Keratinocyte (primary cell): Measurements from ENCODE around the gene MIPOL1. TPM values are rescaled to one million over a fixed set of nuclear protein-coding genes. Genes with fewer than 3 reads are reported as not detected.

Experiments used
- DNase-seq: peaks from one replicate; pipeline ENCODE4 v3.0.0-alpha.2; 2011; ENCODE audit warnings: low read depth, missing footprints, low spot score
- FAIRE-seq: peaks from 2 replicates; lab custom pipeline; 2011; peaks lifted over from hg19 to GRCh38; lab: Jason Lieb, UNC
- H2AFZ ChIP-seq: 2 replicates; pipeline ENCODE4 v1.6.0; 2012; ENCODE audit warnings: low read length, control low read depth, inconsistent platforms; ENCODE audit not compliant: control insufficient read depth
- H3K27ac ChIP-seq: 2 replicates; pipeline ENCODE4 v1.5.1; 2011; ENCODE audit warnings: low read length; ENCODE audit not compliant: control insufficient read depth, insufficient read depth
- H3K27me3 ChIP-seq: 3 replicates; pipeline ENCODE4 v1.6.0; 2011; ENCODE audit warnings: low read length; ENCODE audit not compliant: control insufficient read depth, insufficient read depth; ENCODE audit errors: extremely low read depth
- H3K36me3 ChIP-seq, 2 experiments: 2 replicates in 1 of 2; 3 replicates in 1 of 2; pipeline ENCODE4 v1.5.1; 2011; ENCODE audit warnings: low read length in 2 of 2, mild to moderate bottlenecking in 1 of 2; ENCODE audit not compliant: control insufficient read depth in 2 of 2, insufficient read depth in 2 of 2; ENCODE audit errors: extremely low read depth in 1 of 2
- H3K4me1 ChIP-seq: 3 replicates; pipeline ENCODE4 v1.5.1; 2011; ENCODE audit warnings: low read length; ENCODE audit not compliant: control insufficient read depth, insufficient read depth; ENCODE audit errors: extremely low read depth
- H3K4me2 ChIP-seq: 3 replicates; pipeline ENCODE4 v1.6.0; 2011; ENCODE audit warnings: low read depth, low read length; ENCODE audit not compliant: control insufficient read depth, insufficient read depth; ENCODE audit errors: extremely low read depth
- H3K4me3 ChIP-seq, 3 experiments: fragments of 200-600 bp in 1 of 3; sonication (generic) in 1 of 3; 2 replicates in 2 of 3; 3 replicates in 1 of 3; pipeline ENCODE4 v1.5.1; 2011 to 2016; ENCODE audit warnings: low read length in 3 of 3, mild to moderate bottlenecking in 3 of 3, control low read depth in 2 of 3, inconsistent platforms in 1 of 3, low read depth in 1 of 3, mixed read lengths in 1 of 3, mixed run types in 1 of 3, moderate library complexity in 1 of 3; ENCODE audit not compliant: control insufficient read depth in 2 of 3, insufficient read depth in 2 of 3; ENCODE audit errors: extremely low read depth in 1 of 3
- H3K79me2 ChIP-seq: 2 replicates; pipeline ENCODE4 v1.6.0; 2012; ENCODE audit warnings: low read length; ENCODE audit not compliant: control insufficient read depth, insufficient read depth
- H3K9ac ChIP-seq: 3 replicates; pipeline ENCODE4 v1.6.0; 2011; ENCODE audit warnings: low read length; ENCODE audit not compliant: control insufficient read depth, insufficient read depth; ENCODE audit errors: extremely low read depth
- H3K9me1 ChIP-seq: 3 replicates; pipeline ENCODE4 v1.6.0; 2011; ENCODE audit warnings: low read length; ENCODE audit not compliant: control insufficient read depth, insufficient read depth; ENCODE audit errors: extremely low read depth
- H3K9me3 ChIP-seq: 2 replicates; pipeline ENCODE4 v1.5.1; 2012; ENCODE audit warnings: low read depth, low read length; ENCODE audit not compliant: control insufficient read depth
- H4K20me1 ChIP-seq: 3 replicates; pipeline ENCODE4 v1.6.0; 2011; ENCODE audit warnings: low read length; ENCODE audit not compliant: control insufficient read depth, insufficient read depth; ENCODE audit errors: extremely low read depth
- CTCF ChIP-seq, 3 experiments: IDR thresholded peaks in 1 of 3; conservative IDR thresholded peaks in 1 of 3; optimal IDR thresholded peaks in 1 of 3; 2 replicates in 2 of 3; 3 replicates in 1 of 3; pipeline versions ENCODE3 to v1.5.1; 2011; ENCODE audit warnings: low read length in 3 of 3, mild to moderate bottlenecking in 3 of 3, moderate library complexity in 2 of 3, control low read depth in 1 of 3, inconsistent platforms in 1 of 3; ENCODE audit not compliant: insufficient read depth in 2 of 3; ENCODE audit errors: extremely low read depth in 1 of 3
- EZH2 ChIP-seq: IDR thresholded peaks from one replicate; pipeline ENCODE4 v1.6.1; 2012; ENCODE audit warnings: inconsistent platforms, mild to moderate bottlenecking, low read length, moderate library complexity
- dilution Hi-C: fragments of 300-500 bp; cut with MboI; formaldehyde crosslinking; loops from one replicate; pipeline ENCODE4 v1.7.0; 2020; ENCODE audit warnings: low sequenced_read_pairs; ENCODE audit not compliant: extremely low pct_ligation_motif_present
- polyA plus RNA-seq, 5 experiments: library from polyadenylated mRNA; depleted of rRNA in 3 of 5; stranded (reverse) in 3 of 5; stranded (forward) in 1 of 5; unstranded in 1 of 5; fragments of >200 nt; gene quantifications; 1 replicate in 1 of 5; 2 replicates in 3 of 5; 3 replicates in 1 of 5; pipeline versions ENCODE4 v1.2.1 to v1.2.3, GENCODE V29; 2011 to 2012; ENCODE audit warnings: missing spikeins in 2 of 5, low read depth in 1 of 5, low replicate concordance in 1 of 5

MIPOL1 gene
- polyA plus RNA-seq, 1 donor (not counting 4 experiments of a cell fraction or from before 2014, with no cell fraction given): 10.9 TPM

GRCh38 chr14:37279818-37280217 is 82.1 kb downstream of the MIPOL1 start:
- H3K79me2 ChIP-seq: no peaks in the 10 kb centered on the region
- TF ChIP-seq EZH2 (no peak), CTCF (optimal IDR thresholded peaks at IDR 0.05 in 1 of 3, IDR thresholded peaks at IDR 0.05 in 1 of 3, conservative IDR thresholded peaks at IDR 0.05 in 1 of 3; ENCODE audit: extremely low read depth in 1 of 3, insufficient read depth in 2 of 3, low read length in 3 of 3) (no peak)
- no peak for FAIRE-seq
- no peak overlapping the region for H2AFZ ChIP-seq
- no peak overlapping the region for H3K4me3 ChIP-seq
- no peak overlapping the region for H3K4me2 ChIP-seq
- no peaks in the 10 kb centered on the region for H4K20me1 ChIP-seq
- H3K9me3 ChIP-seq: no peaks in the 10 kb centered on the region
- no peak overlapping the region for H3K27ac ChIP-seq
- dilution Hi-C loops: no loop called here
- no peaks in the 10 kb centered on the region for H3K27me3 ChIP-seq
- no peak for DNase-seq
- H3K4me1 ChIP-seq: no peaks in the 10 kb centered on the region
- no peaks in the 10 kb centered on the region for H3K36me3 ChIP-seq
- H3K9ac ChIP-seq: no peak overlapping the region
- H3K9me1 ChIP-seq: no peaks in the 10 kb centered on the region

GRCh38 chr14:37284760-37285159 is 87.0 kb downstream of the MIPOL1 start:
- DNase-seq: no peak
- Histone ChIP-seq H3K9me3 (no peaks in the 10 kb centered on the region), H2AFZ (no peak overlapping the region), H3K36me3 (no peaks in the 10 kb centered on the region), H3K9ac (no peak overlapping the region), H3K79me2 (no peaks in the 10 kb centered on the region), H3K4me2 (no peak overlapping the region), H4K20me1 (no peaks in the 10 kb centered on the region), H3K27me3 (no peaks in the 10 kb centered on the region), H3K4me3 (no peak overlapping the region), H3K27ac (no peak overlapping the region), H3K9me1 (no peaks in the 10 kb centered on the region), H3K4me1 (no peaks in the 10 kb centered on the region)
- TF ChIP-seq EZH2 (no peak), CTCF (optimal IDR thresholded peaks at IDR 0.05 in 1 of 3, IDR thresholded peaks at IDR 0.05 in 1 of 3, conservative IDR thresholded peaks at IDR 0.05 in 1 of 3; ENCODE audit: extremely low read depth in 1 of 3, insufficient read depth in 2 of 3, low read length in 3 of 3) (no peak)
- dilution Hi-C loops: no loop called here
- no peak for FAIRE-seq
